ENCODE results near the gene RNASE13. TPM values are rescaled to one million over a fixed set of nuclear protein-coding genes. Genes with fewer than 3 reads are reported as not detected.
"Not testable (repeated sequence)": the region's sequence is repeated elsewhere in the genome, so short reads cannot be mapped to it uniquely, and the experiment has no call there.

Gene RNASE13
- total RNA-seq, 1 donor from 2014 or later: not detected

GRCh38 chr14:21043387-21043973 lies 8.9 kb upstream of the RNASE13 start:
- H3K27me3 Mint-ChIP-seq (ENCODE audit: unreplicated experiment): peaks cover 4% of the 10 kb centered on the region
- H3K27ac Mint-ChIP-seq (ENCODE audit: unreplicated experiment): no peak overlapping the region
- no peak for DNase-seq
- no peak for TF ChIP-seq CTCF (IDR thresholded peaks at IDR 0.05; ENCODE audit: partially characterized antibody, unreplicated experiment)
- H3K36me3 Mint-ChIP-seq (ENCODE audit: unreplicated experiment): no peaks in the 10 kb centered on the region
- H3K4me1 Mint-ChIP-seq (ENCODE audit: low read depth, unreplicated experiment): peaks cover 18% of the 10 kb centered on the region
- H3K4me3 Mint-ChIP-seq (ENCODE audit: unreplicated experiment): no peak overlapping the region
- H3K9me3 Mint-ChIP-seq (ENCODE audit: unreplicated experiment): peaks cover 8% of the 10 kb centered on the region

- TF ChIP-seq CTCF (IDR thresholded peaks at IDR 0.05; ENCODE audit: partially characterized antibody, unreplicated experiment): no peak
- H3K27ac Mint-ChIP-seq (ENCODE audit: unreplicated experiment): no peak overlapping the region
- DNase-seq: no peak
Measured at GRCh38 chr14:21042918-21043317, 8.3 kb upstream of the RNASE13 start.

GRCh38 chr14:21041676-21042433 lies 7.2 kb upstream of the RNASE13 start, which contains the start of gene RNASE7:
TSS of gene RNASE7 (plus strand) at chr14:21042362. CDS start at chr14:21042993, 631 bp downstream.
- Mint-ChIP-seq H3K27ac (ENCODE audit: unreplicated experiment) (no peak within 1 kb of the TSS), H3K4me1 (ENCODE audit: low read depth, unreplicated experiment) (peaks cover 26% of the 10 kb centered on the region)

More at GRCh38 chr14:21042918-21043317, 8.3 kb upstream of the RNASE13 start:
- no peaks in the 10 kb centered on the region for H3K36me3 Mint-ChIP-seq (ENCODE audit: unreplicated experiment)
- no peak overlapping the region for H3K4me3 Mint-ChIP-seq (ENCODE audit: unreplicated experiment)
- H3K9me3 Mint-ChIP-seq (ENCODE audit: unreplicated experiment): peaks cover 8% of the 10 kb centered on the region
- H3K4me1 Mint-ChIP-seq (ENCODE audit: low read depth, unreplicated experiment): peaks cover 24% of the 10 kb centered on the region
- H3K27me3 Mint-ChIP-seq (ENCODE audit: unreplicated experiment): peaks cover 7% of the 10 kb centered on the region

GRCh38 chr14:21040941-21041340 lies 6.3 kb upstream of the RNASE13 start:
- peaks cover 26% of the 10 kb centered on the region for H3K4me1 Mint-ChIP-seq (ENCODE audit: low read depth, unreplicated experiment)
- not testable (repeated sequence) for H3K27me3 Mint-ChIP-seq (ENCODE audit: unreplicated experiment); H3K4me3 Mint-ChIP-seq (ENCODE audit: unreplicated experiment); H3K9me3 Mint-ChIP-seq (ENCODE audit: unreplicated experiment); DNase-seq; H3K27ac Mint-ChIP-seq (ENCODE audit: unreplicated experiment); H3K36me3 Mint-ChIP-seq (ENCODE audit: unreplicated experiment)

More at GRCh38 chr14:21041676-21042433, 7.2 kb upstream of the RNASE13 start, which contains the start of gene RNASE7:
- no peak for DNase-seq
- H3K4me3 Mint-ChIP-seq (ENCODE audit: unreplicated experiment): no peak within 1 kb of the TSS
- peaks cover 5% of the 10 kb centered on the region for H3K27me3 Mint-ChIP-seq (ENCODE audit: unreplicated experiment)
- no peak for TF ChIP-seq CTCF (IDR thresholded peaks at IDR 0.05; ENCODE audit: partially characterized antibody, unreplicated experiment)
- no peaks in the 10 kb centered on the region for H3K36me3 Mint-ChIP-seq (ENCODE audit: unreplicated experiment)
- peaks cover 8% of the 10 kb centered on the region for H3K9me3 Mint-ChIP-seq (ENCODE audit: unreplicated experiment)

- Mint-ChIP-seq H3K9me3 (ENCODE audit: unreplicated experiment) (peaks cover 8% of the 10 kb centered on the region), H3K4me1 (ENCODE audit: low read depth, unreplicated experiment) (peaks cover 26% of the 10 kb centered on the region), H3K27me3 (ENCODE audit: unreplicated experiment) (peaks cover 5% of the 10 kb centered on the region), H3K27ac (ENCODE audit: unreplicated experiment) (peak overlapping the region; percentile 72), H3K36me3 (ENCODE audit: unreplicated experiment) (no peaks in the 10 kb centered on the region), H3K4me3 (ENCODE audit: unreplicated experiment) (peak overlapping the region; percentile 26)
- DNase-seq: no peak
- no peak for TF ChIP-seq CTCF (IDR thresholded peaks at IDR 0.05; ENCODE audit: partially characterized antibody, unreplicated experiment)
Measured at GRCh38 chr14:21040370-21040925, 5.8 kb upstream of the RNASE13 start.

All from glutamatergic neuron (in vitro differentiated cells).